ENCODE data around the gene TRDMT1. TPM values are rescaled to one million over a fixed set of nuclear protein-coding genes. Genes with fewer than 3 reads are reported as not detected.
A peak's percentile ranks its signal among the peaks of the same experiment; 100 is the strongest.
"Not testable (repeated sequence)": the region's sequence is repeated elsewhere in the genome, so short reads cannot be mapped to it uniquely, and the experiment has no call there.

The TRDMT1 gene
- total RNA-seq, 6 experiments from 2014 or later = 6.8 to 13.0 (median 8.6) TPM

DNA sequence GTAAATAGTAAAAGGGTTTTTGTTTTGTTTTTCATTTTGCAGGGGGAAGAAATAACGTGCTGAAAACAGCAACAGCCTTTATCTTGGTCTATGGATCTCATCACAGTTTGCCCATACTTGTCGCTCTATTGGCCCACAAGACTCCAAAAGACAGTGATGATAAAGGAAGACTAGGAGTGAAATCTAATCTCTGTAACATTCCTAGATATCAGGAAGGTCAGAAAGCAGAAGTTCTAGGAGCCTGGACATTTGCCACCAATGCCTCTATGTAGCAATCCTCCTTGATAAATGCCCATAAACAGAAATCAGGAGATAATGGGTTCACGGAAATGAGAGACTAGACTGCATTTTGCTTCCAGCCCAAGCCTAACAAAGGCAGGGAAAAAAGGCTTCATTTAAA lies 80.8 kb downstream of the TRDMT1 start:
- H3K9me3 Mint-ChIP-seq = no peaks in the 10 kb centered on the region
- no peak overlapping the region for H3K27ac Mint-ChIP-seq
- peaks cover 5% of the 10 kb centered on the region for H3K36me3 Mint-ChIP-seq (ENCODE audit: low read depth)
- no peak overlapping the region for H3K4me3 Mint-ChIP-seq
- peaks cover 64% of the 10 kb centered on the region for H3K4me1 Mint-ChIP-seq (ENCODE audit: low read depth)
- TF ChIP-seq CTCF (IDR thresholded peaks at IDR 0.05) = no peak
- no peaks in the 10 kb centered on the region for H3K27me3 Mint-ChIP-seq (ENCODE audit: insufficient read depth)
- no peak for DNase-seq

- H3K27me3 Mint-ChIP-seq (ENCODE audit: insufficient read depth) = no peaks in the 10 kb centered on the region
- no peak overlapping the region for H3K27ac Mint-ChIP-seq
- no peaks in the 10 kb centered on the region for H3K9me3 Mint-ChIP-seq
- H3K4me3 Mint-ChIP-seq = no peak overlapping the region
- H3K36me3 Mint-ChIP-seq (ENCODE audit: low read depth) = peaks cover 5% of the 10 kb centered on the region
- TF ChIP-seq CTCF (IDR thresholded peaks at IDR 0.05) = no peak
- peaks cover 66% of the 10 kb centered on the region for H3K4me1 Mint-ChIP-seq (ENCODE audit: low read depth)
- DNase-seq = no peak
Observed at GRCh38 chr10:17119845-17120244, 81.6 kb downstream of the TRDMT1 start.

DNA sequence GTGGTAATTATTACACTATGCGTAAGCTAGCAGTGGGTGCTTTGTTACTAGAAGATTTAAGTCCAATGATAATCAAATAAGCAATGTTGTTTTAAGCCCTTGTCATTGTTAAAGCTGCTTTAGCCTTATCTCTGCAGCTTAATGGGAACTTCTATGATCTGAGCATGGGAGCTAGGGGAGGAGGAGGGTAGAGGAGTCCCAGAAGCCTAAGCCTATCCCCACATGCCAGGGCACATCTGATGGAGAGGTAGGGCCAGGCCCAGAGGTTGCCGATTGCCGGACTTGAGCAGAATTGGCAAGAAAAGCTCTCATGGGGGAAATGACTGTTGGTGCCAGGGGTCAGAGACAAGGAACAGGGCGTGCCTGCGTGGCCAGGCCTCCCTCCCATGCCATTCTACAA lies 85.3 kb downstream of the TRDMT1 start:
- H3K36me3 Mint-ChIP-seq (ENCODE audit: low read depth) = peaks cover 5% of the 10 kb centered on the region
- H3K4me3 Mint-ChIP-seq = no peak overlapping the region
- H3K27me3 Mint-ChIP-seq (ENCODE audit: insufficient read depth) = no peaks in the 10 kb centered on the region
- no peaks in the 10 kb centered on the region for H3K9me3 Mint-ChIP-seq
- TF ChIP-seq CTCF (IDR thresholded peaks at IDR 0.05) = no peak
- DNase-seq = no peak
- H3K27ac Mint-ChIP-seq = no peak overlapping the region
- H3K4me1 Mint-ChIP-seq (ENCODE audit: low read depth) = peaks cover 56% of the 10 kb centered on the region

GRCh38 chr10:17115683-17116082 lies 85.8 kb downstream of the TRDMT1 start:
- peak; percentile 67 for DNase-seq
- Mint-ChIP-seq H3K27me3 (ENCODE audit: insufficient read depth) (no peaks in the 10 kb centered on the region), H3K4me3 (peak overlapping the region; percentile 20; the same call in 1 of the 2 replicates), H3K36me3 (ENCODE audit: low read depth) (peaks cover 3% of the 10 kb centered on the region), H3K27ac (0 out of 2 replicates have a peak overlapping the region, but pooled peaks have one; percentile 12), H3K4me1 (ENCODE audit: low read depth) (peaks cover 52% of the 10 kb centered on the region), H3K9me3 (no peaks in the 10 kb centered on the region)
- TF ChIP-seq CTCF (IDR thresholded peaks at IDR 0.05) = peak; percentile 60

- H3K36me3 Mint-ChIP-seq (ENCODE audit: low read depth); H3K27me3 Mint-ChIP-seq (ENCODE audit: insufficient read depth): not testable (repeated sequence)
- peak overlapping the region; percentile 20; the same call in 1 of the 2 replicates for H3K4me3 Mint-ChIP-seq
Observed at GRCh38 chr10:17114878-17115444, 86.5 kb downstream of the TRDMT1 start.

DNA sequence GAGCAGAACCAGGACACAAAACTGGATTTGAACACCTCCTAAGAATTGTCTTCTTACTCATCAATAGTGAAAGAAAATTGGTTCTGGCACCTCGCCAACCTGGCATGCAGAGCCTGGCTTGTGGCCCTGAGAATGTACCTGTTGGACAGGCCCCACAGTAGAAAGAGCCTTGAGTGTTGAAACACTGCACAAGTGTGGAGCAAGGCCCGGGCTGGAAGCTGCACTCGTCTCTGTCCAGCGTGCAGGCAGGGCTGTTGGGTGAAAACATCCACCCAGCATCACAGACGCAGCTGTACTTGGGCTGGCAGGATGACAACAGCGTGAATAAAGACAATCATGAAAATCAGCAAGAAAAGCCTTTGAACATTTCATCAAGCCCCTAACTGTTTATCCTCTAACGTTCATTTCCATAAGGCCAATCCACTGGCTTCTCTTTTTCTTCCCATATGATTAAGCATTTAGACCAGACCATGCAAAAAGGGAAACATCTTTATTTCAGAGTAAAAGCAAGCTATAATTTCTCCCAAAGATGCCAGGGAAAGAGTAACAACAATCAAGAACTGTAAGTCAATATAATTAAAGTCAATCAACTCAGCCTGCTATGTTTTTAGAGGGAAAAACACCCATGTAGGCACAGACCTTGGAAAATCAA lies 87.5 kb downstream of the TRDMT1 start:
- Mint-ChIP-seq H3K36me3 (ENCODE audit: low read depth) (no peaks in the 10 kb centered on the region; the same call in 1 of the 2 replicates), H3K27me3 (ENCODE audit: insufficient read depth) (no peaks in the 10 kb centered on the region), H3K27ac (peak overlapping the region; percentile 63; the same call in 1 of the 2 replicates), H3K4me1 (ENCODE audit: low read depth) (peaks cover 57% of the 10 kb centered on the region), H3K4me3 (peak overlapping the region; percentile 26), H3K9me3 (no peaks in the 10 kb centered on the region)
- no peak for TF ChIP-seq CTCF (IDR thresholded peaks at IDR 0.05)
- DNase-seq = peak; percentile 31

More at GRCh38 chr10:17114878-17115444, 86.5 kb downstream of the TRDMT1 start:
- not testable (repeated sequence) for DNase-seq, H3K9me3 Mint-ChIP-seq
- H3K4me1 Mint-ChIP-seq (ENCODE audit: low read depth) = peaks cover 48% of the 10 kb centered on the region
- peak overlapping the region; percentile 42 for H3K27ac Mint-ChIP-seq
